GM12872 (cell line): ENCODE results near the gene TULP4.

Source experiments
- CTCF ChIP-seq: IDR thresholded peaks from 3 replicates; pipeline ENCODE4 v1.5.1; 2011; ENCODE audit warnings: low read depth, mild to moderate bottlenecking, low read length, moderate library complexity; ENCODE audit not compliant: insufficient read depth

TULP4 gene

DNA sequence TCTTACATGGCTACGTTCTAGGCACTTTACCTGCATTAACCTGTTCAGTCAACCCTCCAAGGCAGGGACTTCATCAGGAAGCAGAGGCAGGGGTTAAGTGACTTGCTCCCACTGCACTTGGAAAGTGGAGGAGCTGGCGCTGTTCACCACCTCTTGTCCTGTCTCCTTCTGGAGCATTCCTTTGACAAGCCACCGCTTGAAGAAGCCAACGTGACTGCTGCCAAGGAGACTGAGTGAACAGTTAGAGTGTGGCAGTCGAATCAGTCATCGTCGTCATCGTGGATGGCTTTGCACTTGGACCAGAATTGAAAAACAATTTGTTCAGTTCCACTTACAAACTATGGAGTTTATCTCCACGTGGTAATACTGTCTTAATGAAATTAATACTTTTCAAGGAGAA lies 60.9 kb downstream of the TULP4 start:
- no peak for TF ChIP-seq CTCF

DNA sequence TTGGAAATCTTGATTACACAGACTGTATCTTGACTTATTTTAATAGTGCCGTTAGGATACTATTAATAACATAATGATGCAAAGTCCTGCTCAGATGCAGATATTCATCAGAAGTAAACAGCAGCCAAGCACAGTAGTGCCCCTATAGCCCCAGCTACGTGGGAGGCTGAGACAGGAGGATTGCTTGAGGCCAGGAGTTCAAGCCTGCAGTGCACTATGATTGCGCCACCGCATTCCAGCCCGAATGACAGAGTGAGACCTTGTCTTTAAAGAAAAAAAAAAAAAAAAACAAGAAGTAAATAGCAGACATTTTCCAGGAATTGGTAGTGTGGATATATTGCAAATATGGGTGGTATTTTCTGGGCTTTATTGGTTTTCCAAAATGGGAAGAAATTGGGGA lies 61.8 kb downstream of the TULP4 start:
- TF ChIP-seq CTCF = no peak

DNA sequence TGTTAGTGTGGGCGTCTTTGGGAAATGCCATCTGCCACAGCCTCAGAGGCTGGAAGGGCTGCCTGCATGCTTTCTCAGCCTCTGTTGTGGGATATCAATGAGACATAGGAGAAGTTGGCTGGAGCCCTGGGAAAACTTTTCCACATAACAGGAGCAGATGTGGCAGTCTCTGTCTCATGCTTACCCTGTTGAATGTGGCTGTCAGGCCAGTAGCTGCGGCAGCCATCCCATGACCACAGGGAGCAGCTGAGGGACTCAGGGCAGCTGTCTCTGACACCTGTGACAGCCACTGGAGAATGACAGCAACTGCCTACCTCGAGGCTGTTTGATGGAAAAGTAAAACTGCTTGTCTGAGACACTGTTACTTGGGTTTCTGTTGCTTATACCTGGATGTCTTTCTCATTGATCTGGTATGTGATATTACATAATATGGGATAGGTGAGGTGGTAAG lies 64.4 kb downstream of the TULP4 start:
- no peak for TF ChIP-seq CTCF

DNA sequence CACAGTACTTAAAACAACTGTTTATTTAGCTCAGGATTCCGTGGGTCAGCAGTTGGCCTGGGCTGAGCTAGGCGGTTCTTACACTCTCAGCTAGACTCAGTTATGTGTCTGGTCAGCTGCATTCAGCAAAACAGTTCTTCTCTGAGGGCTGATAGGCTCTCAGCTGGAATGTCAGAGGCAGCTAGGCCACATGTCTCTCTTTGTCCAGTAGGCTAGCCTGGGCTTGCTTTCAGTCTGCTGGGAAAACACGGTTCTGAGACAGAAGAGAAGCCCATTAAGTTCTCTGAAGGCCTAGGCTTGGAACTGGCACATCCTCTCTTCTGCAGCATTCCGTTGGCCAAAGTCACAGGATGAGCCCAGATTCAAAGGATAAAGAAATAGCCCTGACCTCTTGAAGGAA lies 65.6 kb downstream of the TULP4 start:
- no peak for TF ChIP-seq CTCF

DNA sequence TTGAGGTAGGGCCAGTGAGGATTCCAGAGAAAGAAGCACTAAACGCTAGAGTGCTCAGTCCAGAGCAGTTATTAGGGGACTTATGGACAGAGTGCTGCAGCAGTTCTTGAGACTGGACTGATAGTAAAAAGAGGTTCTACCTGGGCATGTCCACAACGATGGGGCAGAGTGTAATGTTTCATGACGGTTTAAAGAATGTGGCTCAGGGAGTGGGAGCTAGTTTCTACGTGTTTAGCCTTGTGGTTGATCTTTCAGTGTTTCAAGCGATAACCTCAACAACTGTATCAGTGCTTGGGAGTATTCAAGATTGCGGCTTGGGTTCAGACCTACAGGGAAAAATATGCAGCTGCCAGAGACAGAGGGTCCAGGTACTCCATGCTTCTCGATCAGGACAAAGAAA lies 67.1 kb downstream of the TULP4 start:
- no peak for TF ChIP-seq CTCF

DNA sequence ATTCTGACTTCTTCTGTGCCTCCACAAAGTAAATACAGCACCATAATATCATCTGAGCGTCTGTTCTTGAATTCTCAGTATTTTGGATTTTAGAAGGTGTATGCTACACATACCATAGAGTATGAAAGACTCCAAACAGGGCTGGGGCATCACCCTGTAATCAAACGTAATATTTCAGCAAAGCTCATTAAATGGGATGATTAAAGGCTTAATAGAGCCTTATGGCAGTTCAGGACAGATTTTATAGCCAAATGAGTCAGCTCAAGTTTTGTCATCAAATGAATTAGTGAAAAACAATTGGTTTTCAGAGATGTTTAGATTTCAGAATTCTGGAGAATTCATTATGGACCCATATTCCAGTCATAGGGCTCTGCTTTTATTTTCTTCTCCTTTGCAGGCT lies 68.9 kb downstream of the TULP4 start:
- no peak for TF ChIP-seq CTCF

GRCh38 chr6:158382491-158382890 lies 70.2 kb downstream of the TULP4 start:
- TF ChIP-seq CTCF = no peak

DNA sequence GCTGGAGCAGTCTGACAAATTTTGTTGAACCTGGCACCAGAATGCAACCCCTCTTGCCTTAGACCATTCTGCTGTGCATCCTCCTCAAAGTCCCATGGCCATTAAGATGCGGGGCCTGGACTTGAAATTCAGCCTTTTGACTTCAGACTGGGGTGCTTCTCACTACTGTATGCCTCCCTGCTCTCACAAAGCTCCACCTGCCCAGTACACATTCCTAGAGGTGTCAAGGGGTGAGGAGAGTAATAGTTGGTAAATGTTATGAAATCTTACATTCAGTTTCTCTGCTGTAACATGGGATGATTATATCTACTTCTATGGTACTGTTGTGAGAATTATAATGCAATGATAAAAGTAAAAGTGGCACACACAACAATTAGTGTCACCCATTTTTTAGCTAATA lies 70.8 kb downstream of the TULP4 start:
- no peak for TF ChIP-seq CTCF
